ENCODE measurements around the gene DLG2. TPM values are rescaled to one million over a fixed set of nuclear protein-coding genes. Genes with fewer than 3 reads are reported as not detected.

Gene DLG2
- total RNA-seq, 1 donor from 2014 or later = 2.4 TPM

DNA sequence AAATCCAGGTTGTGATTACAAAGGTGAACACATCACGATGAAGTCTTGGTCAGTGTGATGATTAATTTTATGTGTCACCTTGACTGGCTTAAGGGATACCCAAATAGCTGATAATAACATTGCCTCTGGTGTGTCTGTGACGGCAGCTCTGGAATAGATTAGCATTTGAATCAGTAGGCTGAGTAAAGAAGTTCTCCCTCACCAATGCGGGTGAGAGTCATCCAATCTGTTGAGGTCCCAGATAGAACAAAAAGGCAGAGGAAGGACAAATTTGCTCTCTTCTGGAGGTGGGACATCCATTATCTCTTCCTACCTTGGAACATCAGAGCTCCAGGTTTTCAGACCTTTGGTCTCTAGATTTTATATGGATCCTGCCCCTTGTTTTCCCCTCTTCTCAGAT, 1484.7 kb downstream of the DLG2 start:
- Mint-ChIP-seq H3K36me3 (ENCODE audit: insufficient read depth) (no peaks in the 10 kb centered on the region), H3K9me3 (ENCODE audit: low read depth) (no peaks in the 10 kb centered on the region), H3K4me1 (ENCODE audit: low read depth) (peaks cover 5% of the 10 kb centered on the region), H3K27me3 (no peaks in the 10 kb centered on the region), H3K4me3 (ENCODE audit: low read depth) (no peak overlapping the region), H3K27ac (no peak overlapping the region)
- DNase-seq (ENCODE audit: low spot score, unreplicated experiment) = no peak
- TF ChIP-seq, protein P1, sequence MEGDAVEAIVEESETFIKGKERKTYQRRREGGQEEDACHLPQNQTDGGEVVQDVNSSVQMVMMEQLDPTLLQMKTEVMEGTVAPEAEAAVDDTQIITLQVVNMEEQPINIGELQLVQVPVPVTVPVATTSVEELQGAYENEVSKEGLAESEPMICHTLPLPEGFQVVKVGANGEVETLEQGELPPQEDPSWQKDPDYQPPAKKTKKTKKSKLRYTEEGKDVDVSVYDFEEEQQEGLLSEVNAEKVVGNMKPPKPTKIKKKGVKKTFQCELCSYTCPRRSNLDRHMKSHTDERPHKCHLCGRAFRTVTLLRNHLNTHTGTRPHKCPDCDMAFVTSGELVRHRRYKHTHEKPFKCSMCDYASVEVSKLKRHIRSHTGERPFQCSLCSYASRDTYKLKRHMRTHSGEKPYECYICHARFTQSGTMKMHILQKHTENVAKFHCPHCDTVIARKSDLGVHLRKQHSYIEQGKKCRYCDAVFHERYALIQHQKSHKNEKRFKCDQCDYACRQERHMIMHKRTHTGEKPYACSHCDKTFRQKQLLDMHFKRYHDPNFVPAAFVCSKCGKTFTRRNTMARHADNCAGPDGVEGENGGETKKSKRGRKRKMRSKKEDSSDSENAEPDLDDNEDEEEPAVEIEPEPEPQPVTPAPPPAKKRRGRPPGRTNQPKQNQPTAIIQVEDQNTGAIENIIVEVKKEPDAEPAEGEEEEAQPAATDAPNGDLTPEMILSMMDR (IDR thresholded peaks at IDR 0.05; ENCODE audit: unreplicated experiment) = no peak

DNA sequence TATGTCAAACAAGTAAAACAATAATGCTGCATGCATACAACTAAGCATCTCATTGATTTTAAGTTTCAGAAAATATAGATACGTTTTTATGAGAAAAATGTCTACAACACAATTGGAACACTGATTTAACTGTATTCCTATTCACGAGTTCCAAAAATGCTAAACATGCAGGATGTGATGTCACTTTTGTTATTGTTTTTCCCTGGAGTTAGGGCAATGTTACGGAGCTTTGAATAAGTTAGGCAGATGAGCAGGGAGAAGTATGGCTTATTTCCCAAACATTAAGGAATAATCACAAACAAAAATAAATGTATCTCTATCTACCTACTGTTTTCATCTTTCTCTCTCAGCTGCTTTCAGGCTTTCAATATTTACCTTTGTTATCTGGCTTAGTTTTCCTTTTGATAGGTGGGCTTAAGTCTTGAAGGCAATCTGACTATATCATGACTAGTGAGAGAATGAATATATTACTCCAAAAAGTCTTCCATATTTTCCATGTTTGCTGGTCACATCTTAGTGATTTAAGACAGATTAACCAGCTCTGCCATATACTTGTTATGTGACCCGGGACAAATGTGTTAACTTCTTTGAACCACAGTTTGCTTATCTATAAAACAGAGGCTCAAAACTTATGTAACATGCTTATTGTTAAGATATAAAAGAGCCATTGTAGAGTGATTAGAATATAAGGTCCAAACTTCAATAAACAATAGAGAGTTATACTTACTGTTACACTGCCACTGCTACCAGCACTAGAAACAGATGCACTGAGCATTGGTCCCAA, 1486.6 kb downstream of the DLG2 start:
- H3K36me3 Mint-ChIP-seq (ENCODE audit: insufficient read depth) = no peaks in the 10 kb centered on the region
- H3K4me1 Mint-ChIP-seq (ENCODE audit: low read depth) = peaks cover 5% of the 10 kb centered on the region
- H3K27ac Mint-ChIP-seq = no peak overlapping the region
- TF ChIP-seq, protein P1 (IDR thresholded peaks at IDR 0.05; ENCODE audit: unreplicated experiment) = no peak
- H3K4me3 Mint-ChIP-seq (ENCODE audit: low read depth) = no peak overlapping the region
- no peaks in the 10 kb centered on the region for H3K9me3 Mint-ChIP-seq (ENCODE audit: low read depth)
- no peak for DNase-seq (ENCODE audit: low spot score, unreplicated experiment)
- H3K27me3 Mint-ChIP-seq = no peaks in the 10 kb centered on the region

DNA sequence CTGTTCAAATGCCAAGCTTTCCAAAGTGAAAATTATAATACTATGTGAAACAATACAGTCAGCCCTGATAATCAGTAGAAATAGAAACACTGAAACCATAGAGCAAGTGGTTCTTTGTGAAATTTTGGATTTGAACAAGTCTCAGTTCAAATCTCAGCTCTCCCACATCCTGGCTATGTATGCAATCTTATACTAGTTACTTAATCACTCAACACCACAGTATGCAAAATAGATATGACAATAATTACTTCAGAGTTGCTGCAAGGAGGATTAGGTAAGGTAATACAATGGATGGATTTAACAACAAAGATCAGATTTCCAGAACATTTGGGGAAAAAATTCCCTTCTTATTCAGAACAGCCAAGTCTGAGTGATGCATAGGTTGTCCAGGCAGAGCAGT, 1489.2 kb downstream of the DLG2 start:
- Mint-ChIP-seq H3K36me3 (ENCODE audit: insufficient read depth) (no peaks in the 10 kb centered on the region), H3K4me1 (ENCODE audit: low read depth) (peaks cover 4% of the 10 kb centered on the region), H3K4me3 (ENCODE audit: low read depth) (no peak overlapping the region), H3K27ac (no peak overlapping the region), H3K9me3 (ENCODE audit: low read depth) (no peaks in the 10 kb centered on the region), H3K27me3 (no peaks in the 10 kb centered on the region)
- TF ChIP-seq, protein P1 (IDR thresholded peaks at IDR 0.05; ENCODE audit: unreplicated experiment) = no peak
- DNase-seq (ENCODE audit: low spot score, unreplicated experiment) = no peak

DNA sequence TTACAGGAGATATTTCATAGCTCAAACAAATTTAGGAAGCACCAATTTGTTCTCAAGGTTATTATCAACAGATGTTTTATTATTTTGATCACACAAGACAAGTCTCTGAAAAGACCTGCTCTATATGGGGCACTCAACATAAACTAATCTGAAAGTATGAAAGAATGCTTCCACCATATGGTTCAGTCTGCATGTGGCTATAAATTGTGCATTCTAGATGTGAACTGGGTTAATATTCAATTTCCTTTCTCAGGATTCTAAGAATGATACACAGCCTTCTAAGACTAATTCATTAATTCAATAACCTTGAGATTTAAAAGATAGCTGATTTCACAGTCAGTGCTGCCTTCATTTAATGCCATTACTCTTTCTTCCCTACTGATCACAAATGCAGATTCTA, 1489.6 kb downstream of the DLG2 start:
- Mint-ChIP-seq H3K9me3 (ENCODE audit: low read depth) (no peaks in the 10 kb centered on the region), H3K4me1 (ENCODE audit: low read depth) (peaks cover 4% of the 10 kb centered on the region), H3K27ac (no peak overlapping the region), H3K36me3 (ENCODE audit: insufficient read depth) (no peaks in the 10 kb centered on the region), H3K27me3 (no peaks in the 10 kb centered on the region), H3K4me3 (ENCODE audit: low read depth) (no peak overlapping the region)
- DNase-seq (ENCODE audit: low spot score, unreplicated experiment) = no peak
- TF ChIP-seq, protein P1 (IDR thresholded peaks at IDR 0.05; ENCODE audit: unreplicated experiment) = no peak

DNA sequence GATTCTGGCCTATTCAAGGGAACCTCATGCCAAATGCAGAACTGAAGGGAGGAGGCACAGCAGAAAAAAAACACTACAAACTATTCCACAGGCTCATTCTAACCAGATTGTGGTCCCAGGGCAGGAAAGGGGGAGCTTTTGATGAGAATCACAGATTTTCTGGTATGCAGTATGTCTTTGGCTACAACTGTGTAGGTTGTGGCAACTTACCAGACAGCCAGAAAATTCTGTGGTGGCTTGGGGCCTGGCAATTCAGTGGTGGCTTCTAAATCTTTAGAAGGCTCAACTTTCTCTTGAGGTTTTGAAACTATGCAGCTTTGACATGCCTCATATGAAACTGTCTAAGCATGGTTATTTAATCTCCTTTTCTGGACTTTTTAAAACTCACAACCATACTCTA, 1490.2 kb downstream of the DLG2 start:
- TF ChIP-seq, protein P1 (IDR thresholded peaks at IDR 0.05; ENCODE audit: unreplicated experiment) = no peak

More for the DNA sequence above, 1490.2 kb downstream of the DLG2 start:
- no peaks in the 10 kb centered on the region for H3K36me3 Mint-ChIP-seq (ENCODE audit: insufficient read depth)
- no peak overlapping the region for H3K4me3 Mint-ChIP-seq (ENCODE audit: low read depth)
- H3K4me1 Mint-ChIP-seq (ENCODE audit: low read depth) = peaks cover 4% of the 10 kb centered on the region
- H3K9me3 Mint-ChIP-seq (ENCODE audit: low read depth) = no peaks in the 10 kb centered on the region
- DNase-seq (ENCODE audit: low spot score, unreplicated experiment) = no peak
- H3K27me3 Mint-ChIP-seq = no peaks in the 10 kb centered on the region
- H3K27ac Mint-ChIP-seq = no peak overlapping the region
